Activated T-cell treated with anti-CD3 and anti-CD28 coated beads, Interleukin-2, amount 50 U/mL, for 1 hour (primary cell): ENCODE measurements around the gene THRB.

Experiments used
- DNase-seq: peaks from one replicate; pipeline ENCODE4 v3.0.0-alpha.2; 2020

THRB gene

DNA sequence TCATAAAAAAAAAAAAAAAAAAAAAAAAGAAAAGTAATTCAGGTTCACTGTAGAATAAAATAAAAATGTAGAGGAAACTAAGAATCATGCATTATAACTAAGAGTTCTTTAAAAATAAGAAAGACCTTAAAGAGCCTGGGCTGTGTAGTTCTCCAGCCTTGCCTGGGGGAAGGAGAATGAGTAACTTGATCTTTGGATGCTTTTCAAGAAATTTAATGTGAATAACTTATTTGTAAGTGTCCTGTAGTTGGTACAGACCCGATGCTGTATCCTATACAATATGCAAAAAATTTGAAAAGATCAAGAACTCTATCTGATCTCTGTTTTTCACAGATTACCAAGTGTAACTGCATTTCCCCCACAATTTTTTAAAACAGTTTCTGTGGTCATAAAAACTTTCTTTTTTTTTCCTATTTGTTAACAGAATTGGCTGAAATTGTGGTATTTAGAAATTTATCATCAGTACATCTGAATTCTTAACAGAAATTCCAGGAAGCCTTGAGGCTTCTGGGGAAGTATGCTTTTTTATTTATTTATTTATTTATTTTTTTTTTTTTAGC, 195.3 kb downstream of the THRB start:
- no peak for DNase-seq

GRCh38 chr3:24296441-24297205, 198.0 kb downstream of the THRB start:
- DNase-seq: no peak

GRCh38 chr3:24294150-24294549, 200.5 kb downstream of the THRB start:
- DNase-seq: no peak

DNA sequence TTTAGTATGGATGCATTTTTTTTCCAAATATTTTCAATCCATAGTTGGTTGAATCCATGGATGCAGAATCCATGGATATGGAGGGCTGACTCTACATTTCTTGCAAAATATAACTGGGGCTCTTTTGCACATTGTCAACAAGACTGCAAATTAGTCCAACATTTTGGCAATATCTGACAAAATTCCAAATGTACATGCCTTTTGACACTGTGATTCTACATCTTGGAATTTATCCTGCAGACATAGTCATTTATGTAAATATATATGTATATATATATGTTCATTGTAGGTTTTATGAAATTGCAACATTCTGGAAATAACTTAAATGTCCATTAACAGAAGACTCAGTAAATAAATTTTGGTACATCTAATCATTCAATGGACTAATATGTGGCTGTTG, 203.0 kb downstream of the THRB start:
- DNase-seq: no peak

DNA sequence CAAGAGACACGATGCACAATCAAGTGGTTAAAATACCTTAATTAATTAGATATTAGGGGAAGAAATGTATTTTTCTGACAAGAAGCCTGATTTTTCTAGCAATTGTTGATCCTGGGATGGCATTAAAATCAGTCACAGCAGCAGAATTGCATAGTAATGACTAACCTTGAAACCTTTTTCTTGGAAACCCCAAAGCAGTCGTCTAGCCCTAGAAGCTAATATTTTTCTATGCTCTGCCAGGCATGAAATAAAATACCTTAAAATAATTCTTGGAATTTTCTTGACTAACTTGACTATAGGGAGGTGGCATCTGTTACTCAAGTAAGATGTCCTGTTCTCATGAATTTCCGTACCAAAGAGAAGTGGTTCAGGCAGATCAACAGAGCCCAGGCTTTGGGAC, 204.1 kb downstream of the THRB start:
- no peak for DNase-seq

GRCh38 chr3:24288496-24289236, 206.0 kb downstream of the THRB start:
- DNase-seq: no peak

GRCh38 chr3:24287755-24288450, 206.7 kb downstream of the THRB start:
- no peak for DNase-seq

GRCh38 chr3:24286405-24286804, 208.2 kb downstream of the THRB start:
- no peak for DNase-seq

DNA sequence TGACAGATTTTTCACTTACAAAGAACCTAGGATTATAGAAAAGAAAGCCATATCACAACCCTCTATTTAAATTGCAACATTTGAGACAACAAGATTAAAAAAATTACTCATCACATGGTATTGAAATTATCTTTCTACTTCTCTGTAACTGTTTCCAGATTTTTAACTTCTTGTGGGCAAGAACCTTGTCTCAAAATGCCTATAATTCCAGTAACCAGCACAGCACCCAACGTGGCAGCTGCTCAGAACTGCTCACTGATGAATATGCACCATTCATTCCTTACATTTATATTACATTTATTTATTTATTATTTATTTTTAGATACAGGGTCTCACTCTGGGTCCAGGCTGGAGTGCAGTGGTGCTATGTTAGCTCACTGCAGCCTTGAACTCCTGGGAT, 216.1 kb downstream of the THRB start:
- no peak for DNase-seq

DNA sequence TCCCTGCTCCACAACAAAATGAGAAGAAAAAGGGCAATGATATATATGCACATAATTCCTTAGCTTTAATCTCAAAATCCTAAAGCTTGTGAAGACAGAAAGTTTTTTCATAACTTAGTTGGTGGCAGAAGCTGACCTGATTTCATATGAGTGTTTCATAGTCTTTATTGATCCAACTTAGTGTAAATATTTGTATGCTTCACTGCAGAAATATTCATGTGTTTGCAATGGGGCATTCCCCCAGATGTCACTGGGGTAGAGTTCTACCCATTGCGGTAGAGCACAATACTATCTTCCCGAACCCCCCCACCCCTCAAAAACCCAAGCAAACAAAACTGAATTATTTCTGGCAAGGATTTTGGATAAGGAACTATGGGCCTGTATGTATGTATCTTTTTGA, 221.2 kb downstream of the THRB start:
- no peak for DNase-seq

GRCh38 chr3:24272875-24273274, 221.8 kb downstream of the THRB start:
- no peak for DNase-seq

- no peak for DNase-seq
Measured at GRCh38 chr3:24272408-24272807, 222.2 kb downstream of the THRB start.

DNA sequence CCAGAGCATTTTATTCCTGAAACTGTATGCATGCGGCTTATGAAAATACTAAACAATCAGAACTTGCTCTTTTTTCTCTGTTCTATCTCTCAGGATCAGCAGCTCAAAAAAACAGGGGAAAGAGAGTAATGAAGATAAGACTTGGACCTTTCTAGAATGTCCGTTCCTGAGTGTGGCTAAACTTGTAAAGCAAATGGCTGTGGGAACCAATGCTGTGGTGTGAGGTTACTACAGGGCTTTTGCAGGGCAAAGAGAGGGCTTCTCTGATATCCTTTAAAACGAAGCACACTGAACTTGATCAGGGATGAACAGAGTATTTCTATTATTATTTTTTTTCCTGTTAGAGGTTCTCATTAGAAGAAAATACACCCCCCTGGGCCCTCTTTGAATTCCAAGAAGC, 223.4 kb downstream of the THRB start:
- DNase-seq: no peak

DNA sequence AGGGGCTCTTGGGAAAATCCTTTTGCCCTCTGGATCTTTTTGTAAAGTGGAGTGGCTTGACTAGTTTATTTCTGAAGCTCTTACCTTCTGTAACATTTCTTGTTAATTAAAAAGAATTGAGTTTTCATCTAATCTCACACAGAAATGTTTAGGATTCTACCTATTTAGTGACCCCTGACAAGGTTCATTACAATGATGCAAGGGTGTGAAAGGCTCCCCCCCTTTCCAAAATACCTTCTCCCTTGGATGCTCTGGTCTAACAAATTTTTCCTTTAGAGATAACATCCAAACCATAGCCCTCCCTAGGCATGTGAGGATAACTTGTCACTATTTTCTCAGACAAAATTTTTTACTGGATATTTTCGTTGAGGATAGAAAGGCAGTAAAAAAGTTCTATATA, 223.9 kb downstream of the THRB start:
- no peak for DNase-seq

GRCh38 chr3:24270204-24270691, 224.4 kb downstream of the THRB start:
- no peak for DNase-seq

- DNase-seq: no peak
Measured at GRCh38 chr3:24264748-24265158, 229.9 kb downstream of the THRB start.

GRCh38 chr3:24264011-24264410, 230.6 kb downstream of the THRB start:
- no peak for DNase-seq

GRCh38 chr3:24263069-24263668, 231.5 kb downstream of the THRB start:
- DNase-seq: no peak

DNA sequence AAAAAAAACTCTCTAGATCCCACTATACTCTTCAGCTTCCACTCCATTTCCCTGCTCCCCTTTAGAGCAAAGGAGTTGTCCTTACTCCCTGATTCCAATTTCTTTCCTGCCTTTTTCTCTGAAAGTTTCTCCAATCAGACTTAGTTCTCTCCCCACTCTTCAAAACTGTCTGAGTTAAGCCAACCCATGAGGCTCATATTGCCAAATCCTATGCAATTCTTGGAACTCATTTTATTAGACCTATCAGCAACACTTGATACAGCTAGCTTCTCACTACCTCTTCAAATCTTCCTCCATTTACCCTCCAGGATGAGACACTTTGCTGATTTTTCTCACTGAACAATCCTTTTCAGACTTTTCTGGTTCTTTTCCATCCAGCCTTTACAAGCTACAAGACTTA, 233.1 kb downstream of the THRB start:
- DNase-seq: no peak

- DNase-seq: no peak
Measured at GRCh38 chr3:24259901-24260512, 234.6 kb downstream of the THRB start.

- DNase-seq: no peak
Measured at GRCh38 chr3:24258727-24259600, 235.7 kb downstream of the THRB start.

DNA sequence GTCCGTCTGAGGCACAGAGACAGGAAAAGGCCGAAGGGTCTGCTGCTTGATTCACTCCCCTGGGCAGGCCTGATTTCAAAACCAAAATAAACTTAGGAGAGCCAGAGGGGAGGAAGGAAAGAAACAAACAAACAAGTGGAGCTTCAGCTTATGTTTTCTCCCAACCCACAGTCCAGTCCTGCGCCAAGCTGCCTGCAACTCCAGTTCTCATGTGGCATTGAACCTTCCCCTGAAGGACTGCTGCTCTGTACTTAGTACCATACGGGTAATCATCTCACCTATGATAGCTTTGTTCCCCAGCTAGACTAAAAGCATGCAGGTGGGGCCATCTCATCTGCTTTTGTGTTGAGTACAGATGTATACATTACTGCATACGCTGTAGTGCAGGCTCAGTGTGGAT, 236.4 kb downstream of the THRB start:
- no peak for DNase-seq
